Activated CD8-positive, alpha-beta memory T cell treated with anti-CD3 and anti-CD28 coated beads, Interleukin-2, amount 10 ng/mL, durations not matched to agents 7 days and 5 days (primary cell): Measurements from ENCODE around the gene KARS1. TPM values are rescaled to one million over a fixed set of nuclear protein-coding genes. Genes with fewer than 3 reads are reported as not detected.

ENCODE experiments used
- ATAC-seq: fragments of 150-1000 bp; cut with Tn5 transposase; one replicate; pipeline ENCODE4 v1.10.0; 2021; ENCODE audit warnings: moderate library complexity
- CTCF ChIA-PET: fragments of 350-600 bp; sonication (Branson Sonifier 250); formaldehyde crosslinking; loops from one replicate; lab custom pipeline; 2021; ENCODE audit warnings: antibody characterized with exemption; lab: Charles Lee
- DNase-seq: peaks from one replicate; pipeline ENCODE4 v3.0.0-alpha.2; 2020
- H3K27ac Mint-ChIP-seq: one replicate; pipeline ENCODE4 v1.8.0; 2021; ENCODE audit warnings: mild to moderate bottlenecking, mixed read lengths
- H3K27me3 Mint-ChIP-seq: one replicate; pipeline ENCODE4 v1.8.0; 2021; ENCODE audit warnings: mixed read lengths
- H3K36me3 Mint-ChIP-seq: one replicate; pipeline ENCODE4 v1.8.0; 2021; ENCODE audit warnings: mild to moderate bottlenecking, mixed read lengths
- H3K4me1 Mint-ChIP-seq: one replicate; pipeline ENCODE4 v1.8.0; 2021; ENCODE audit warnings: mixed read lengths
- H3K4me3 Mint-ChIP-seq: one replicate; pipeline ENCODE4 v1.8.0; 2021; ENCODE audit warnings: mild to moderate bottlenecking, moderate library complexity, mixed read lengths
- H3K9me3 Mint-ChIP-seq: one replicate; pipeline ENCODE4 v1.8.0; 2022; ENCODE audit warnings: low read depth, mixed read lengths
- total RNA-seq, 2 experiments: library from RNA; stranded (reverse); gene quantifications; one replicate each; pipeline ENCODE4 v1.2.3, GENCODE V29; 2021

The KARS1 gene
- total RNA-seq, 2 experiments from 2014 or later, result 182 to 220 TPM

GRCh38 chr16:75620326-75621169 lies 26.9 kb downstream of the KARS1 start:
- Mint-ChIP-seq H3K36me3 (peaks cover 35% of the 10 kb centered on the region), H3K4me3 (peak overlapping the region; percentile 90), H3K27ac (peak overlapping the region; percentile 97), H3K4me1 (peaks cover 54% of the 10 kb centered on the region), H3K27me3 (no peaks in the 10 kb centered on the region), H3K9me3 (no peaks in the 10 kb centered on the region)
- CTCF ChIA-PET, result interaction anchor here (0.8 to 5.1 kb wide), 11 partner anchors 10 to 520 kb away, joined by 3 to 63 read pairs (median 7); partner anchors contain the start of genes GABARAPL2, KARS1, TERF2IP and TMEM170A
- peak; percentile 82 for DNase-seq
- peak; percentile 24 for ATAC-seq

GRCh38 chr16:75618780-75619179 lies 28.7 kb downstream of the KARS1 start:
- CTCF ChIA-PET, result interaction anchor here (0.6 to 5.1 kb wide), 5 partner anchors 12 to 185 kb away, joined by 3 to 63 read pairs (median 3); partner anchors contain the start of genes CFDP1, CHST6, KARS1 and TERF2IP
- H3K27ac Mint-ChIP-seq, result no peak overlapping the region
- ATAC-seq, result no peak
- H3K9me3 Mint-ChIP-seq, result no peaks in the 10 kb centered on the region
- H3K4me1 Mint-ChIP-seq, result peaks cover 56% of the 10 kb centered on the region
- H3K36me3 Mint-ChIP-seq, result peaks cover 43% of the 10 kb centered on the region
- DNase-seq, result no peak
- no peak overlapping the region for H3K4me3 Mint-ChIP-seq
- H3K27me3 Mint-ChIP-seq, result no peaks in the 10 kb centered on the region

GRCh38 chr16:75617121-75617520 lies 30.3 kb downstream of the KARS1 start:
- H3K27me3 Mint-ChIP-seq, result no peaks in the 10 kb centered on the region
- peak overlapping the region; percentile 89 for H3K27ac Mint-ChIP-seq
- CTCF ChIA-PET, result no interaction called here
- H3K9me3 Mint-ChIP-seq, result no peaks in the 10 kb centered on the region
- H3K4me3 Mint-ChIP-seq, result no peak overlapping the region
- ATAC-seq (no peak), DNase-seq (no peak)
- peaks cover 53% of the 10 kb centered on the region for H3K4me1 Mint-ChIP-seq
- peaks cover 59% of the 10 kb centered on the region for H3K36me3 Mint-ChIP-seq

- peak overlapping the region; percentile 33 for H3K4me3 Mint-ChIP-seq
- peak overlapping the region; percentile 89 for H3K27ac Mint-ChIP-seq
- H3K9me3 Mint-ChIP-seq, result no peaks in the 10 kb centered on the region
- H3K27me3 Mint-ChIP-seq, result no peaks in the 10 kb centered on the region
- CTCF ChIA-PET, result interaction anchor here (1.6 kb wide), 2 partner anchors 50 to 99 kb away, joined by 5 read pairs; partner anchors contain the start of gene GABARAPL2
- H3K36me3 Mint-ChIP-seq, result peaks cover 60% of the 10 kb centered on the region
- ATAC-seq, result peak; percentile 69
- DNase-seq, result peak; percentile 50
- peaks cover 48% of the 10 kb centered on the region for H3K4me1 Mint-ChIP-seq
Observed at GRCh38 chr16:75616521-75617010, 30.9 kb downstream of the KARS1 start.

- Mint-ChIP-seq H3K4me1 (peaks cover 39% of the 10 kb centered on the region), H3K27ac (peak overlapping the region; percentile 89), H3K4me3 (no peak overlapping the region), H3K27me3 (no peaks in the 10 kb centered on the region), H3K36me3 (peaks cover 63% of the 10 kb centered on the region), H3K9me3 (no peaks in the 10 kb centered on the region)
- DNase-seq (no peak), ATAC-seq (no peak)
- CTCF ChIA-PET, result interaction anchor here (0.6 to 1.6 kb wide), 4 partner anchors 34 to 416 kb away, joined by 3 to 5 read pairs (median 4); partner anchors contain the start of gene GABARAPL2
Observed at GRCh38 chr16:75615619-75616018, 31.8 kb downstream of the KARS1 start.

GRCh38 chr16:75614066-75614897 lies 33.2 kb downstream of the KARS1 start:
- Mint-ChIP-seq H3K36me3 (peaks cover 60% of the 10 kb centered on the region), H3K9me3 (no peaks in the 10 kb centered on the region), H3K4me3 (no peak overlapping the region), H3K4me1 (peaks cover 31% of the 10 kb centered on the region), H3K27me3 (no peaks in the 10 kb centered on the region), H3K27ac (no peak overlapping the region)
- ATAC-seq (no peak), DNase-seq (no peak)
- CTCF ChIA-PET, result no interaction called here

- Mint-ChIP-seq H3K27me3 (no peaks in the 10 kb centered on the region), H3K4me1 (peaks cover 3% of the 10 kb centered on the region), H3K27ac (no peak overlapping the region), H3K4me3 (no peak overlapping the region), H3K9me3 (peaks cover 8% of the 10 kb centered on the region), H3K36me3 (peaks cover 57% of the 10 kb centered on the region)
- CTCF ChIA-PET, result interaction anchor here (1.0 to 1.7 kb wide), 4 partner anchors 11 to 89 kb away, joined by 3 to 7 read pairs (median 6); no protein-coding TSS in a partner anchor
- ATAC-seq, result no peak
- no peak for DNase-seq
Observed at GRCh38 chr16:75606507-75606906, 41.0 kb downstream of the KARS1 start.

- CTCF ChIA-PET, result no interaction called here
- Mint-ChIP-seq H3K27me3 (no peaks in the 10 kb centered on the region), H3K27ac (no peak overlapping the region), H3K4me3 (no peak overlapping the region), H3K9me3 (peaks cover 8% of the 10 kb centered on the region), H3K36me3 (peaks cover 73% of the 10 kb centered on the region), H3K4me1 (peaks cover 3% of the 10 kb centered on the region)
- no peak for DNase-seq
- no peak for ATAC-seq
Observed at GRCh38 chr16:75603241-75603640, 44.2 kb downstream of the KARS1 start.

- H3K9me3 Mint-ChIP-seq, result peaks cover 10% of the 10 kb centered on the region
- CTCF ChIA-PET, result no interaction called here
- H3K36me3 Mint-ChIP-seq, result peaks cover 67% of the 10 kb centered on the region
- H3K4me3 Mint-ChIP-seq, result no peak overlapping the region
- ATAC-seq (no peak), DNase-seq (no peak)
- H3K27ac Mint-ChIP-seq, result no peak overlapping the region
- H3K27me3 Mint-ChIP-seq, result no peaks in the 10 kb centered on the region
- H3K4me1 Mint-ChIP-seq, result peaks cover 6% of the 10 kb centered on the region
Observed at GRCh38 chr16:75599452-75600277, 47.8 kb downstream of the KARS1 start.

GRCh38 chr16:75593825-75594820 lies 53.3 kb downstream of the KARS1 start:
- H3K4me3 Mint-ChIP-seq, result no peak overlapping the region
- peaks cover 20% of the 10 kb centered on the region for H3K36me3 Mint-ChIP-seq
- peaks cover 16% of the 10 kb centered on the region for H3K4me1 Mint-ChIP-seq
- ATAC-seq (peak; percentile 33), DNase-seq (peak; percentile 46)
- CTCF ChIA-PET, result interaction anchor here (1.0 kb wide), 1 partner anchor 77 kb away, joined by 3 read pairs; no protein-coding TSS in a partner anchor
- H3K27me3 Mint-ChIP-seq, result no peaks in the 10 kb centered on the region
- peak overlapping the region; percentile 27 for H3K27ac Mint-ChIP-seq
- H3K9me3 Mint-ChIP-seq, result peaks cover 2% of the 10 kb centered on the region

- Mint-ChIP-seq H3K4me1 (peaks cover 16% of the 10 kb centered on the region), H3K27me3 (no peaks in the 10 kb centered on the region), H3K36me3 (peaks cover 19% of the 10 kb centered on the region), H3K9me3 (peaks cover 2% of the 10 kb centered on the region), H3K27ac (no peak overlapping the region), H3K4me3 (no peak overlapping the region)
- CTCF ChIA-PET, result interaction anchor here (1.0 kb wide), 1 partner anchor 76 kb away, joined by 3 read pairs; no protein-coding TSS in a partner anchor
- DNase-seq (no peak), ATAC-seq (no peak)
Observed at GRCh38 chr16:75593308-75593707, 54.2 kb downstream of the KARS1 start.
